GM19025 (cell line): ENCODE measurements around the gene DBN1.
"Not testable (repeated sequence)": the region's sequence is repeated elsewhere in the genome, so short reads cannot be mapped to it uniquely, and the experiment has no call there.

Source experiments
- ATAC-seq: cut with Tn5 transposase; IDR thresholded peaks from one replicate; pipeline ENCODE4 v1.9.1; 2021; ENCODE audit warnings: mild to moderate bottlenecking, low read depth, moderate library complexity; ENCODE audit not compliant: unreplicated experiment

Gene DBN1

GRCh38 chr5:177432143-177432838, 41.1 kb downstream of the DBN1 start:
- no peak for ATAC-seq

DNA sequence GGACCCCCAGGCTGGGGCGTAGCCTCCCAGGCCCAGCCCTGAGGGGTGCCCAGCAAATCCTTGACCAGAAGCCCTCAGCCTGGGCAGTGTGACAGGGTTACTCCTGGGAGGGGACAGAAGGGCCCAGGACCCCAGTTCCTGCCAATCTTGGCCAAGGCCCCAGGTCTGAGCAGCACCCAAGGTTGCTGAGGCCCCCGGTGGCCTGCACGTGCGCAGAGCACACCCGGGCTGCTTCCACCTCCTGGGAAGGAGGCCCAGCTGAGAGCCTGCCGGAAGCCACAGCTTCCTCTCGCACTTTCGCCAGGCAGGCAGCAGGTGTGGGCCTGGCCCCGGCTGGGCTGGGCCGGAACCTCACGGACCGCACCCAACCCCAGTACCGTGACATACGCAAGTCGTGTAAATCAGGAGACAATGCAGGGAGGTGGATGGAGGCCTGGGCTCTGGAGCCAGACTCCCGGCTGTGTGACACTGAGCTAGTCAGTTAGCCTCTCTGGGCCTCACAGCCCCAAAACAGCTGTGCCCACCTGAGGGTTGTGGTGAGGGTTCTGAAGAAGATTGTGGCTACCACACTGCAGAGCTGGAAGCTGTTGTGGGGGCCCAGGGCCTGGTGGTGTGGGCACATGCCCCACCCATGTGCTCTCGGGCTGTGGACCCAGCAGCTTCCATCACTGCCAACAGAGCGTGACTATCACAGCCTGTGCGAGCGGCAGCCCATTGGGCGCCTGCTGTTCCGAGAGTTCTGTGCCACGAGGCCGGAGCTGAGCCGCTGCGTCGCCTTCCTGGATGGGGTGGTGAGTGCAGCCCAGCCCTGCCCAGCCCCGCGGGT, 41.9 kb downstream of the DBN1 start:
- ATAC-seq: peak; percentile 47

DNA sequence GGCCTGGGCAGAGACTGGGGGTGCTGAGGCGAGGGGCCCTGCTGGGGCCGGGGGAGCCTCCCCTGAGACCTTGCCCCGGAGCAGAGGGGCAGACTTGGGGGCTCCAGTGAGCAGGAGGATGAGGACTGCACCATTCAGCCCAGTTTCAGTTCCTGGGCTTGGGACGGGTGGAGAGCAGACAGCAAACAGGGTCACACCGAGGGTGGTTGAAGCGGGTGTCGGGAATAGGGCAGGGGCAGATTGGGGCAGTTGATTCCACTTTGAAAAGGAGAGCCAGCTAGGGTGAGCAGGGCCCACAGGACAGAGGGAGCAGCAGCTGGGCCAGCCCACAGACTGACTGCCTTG, 42.5 kb downstream of the DBN1 start:
- ATAC-seq: no peak

DNA sequence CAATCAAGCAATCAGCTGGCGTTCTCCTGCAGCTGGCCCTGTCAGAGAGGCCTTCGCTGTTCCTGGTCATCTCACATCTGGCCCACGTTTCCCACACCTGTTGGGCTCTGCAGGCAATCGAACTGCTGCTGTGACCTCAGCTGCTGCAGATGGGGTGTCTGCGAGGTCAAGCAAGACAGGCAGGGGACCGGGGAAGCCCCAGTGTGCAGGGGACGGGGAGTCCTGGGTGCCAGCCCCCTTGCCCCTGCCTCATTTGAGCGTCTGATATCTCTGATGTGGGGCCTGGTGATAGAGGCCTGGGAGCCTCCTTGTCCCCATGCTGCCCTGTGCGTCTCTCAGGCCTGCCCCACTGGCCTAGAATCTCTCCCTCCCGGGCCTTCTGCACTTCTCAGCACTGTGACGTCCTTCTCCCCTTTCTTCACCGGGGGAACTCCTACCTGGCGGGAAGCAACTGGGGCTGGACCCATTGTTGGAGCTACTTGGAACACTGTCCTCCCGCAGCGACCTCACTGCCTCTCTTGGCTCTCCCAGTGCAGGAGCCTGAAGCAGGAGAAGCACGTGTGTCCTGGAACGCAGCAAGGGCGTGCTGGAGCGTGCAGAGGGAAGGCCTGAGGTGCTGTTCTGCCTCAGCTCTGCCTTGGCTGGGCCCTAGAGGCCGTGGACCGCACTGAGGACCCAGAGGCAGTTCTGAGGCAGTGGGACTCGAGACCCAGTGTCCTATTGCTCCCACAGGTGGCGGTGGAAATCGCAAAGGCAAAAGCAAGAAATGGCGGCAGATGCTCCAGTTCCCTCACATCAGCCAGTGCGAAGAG, 43.1 kb downstream of the DBN1 start:
- ATAC-seq: no peak

- ATAC-seq: no peak
Measured at GRCh38 chr5:177429248-177430040, 44.0 kb downstream of the DBN1 start.

GRCh38 chr5:177428574-177429217, 44.7 kb downstream of the DBN1 start:
- ATAC-seq: no peak

- ATAC-seq: no peak
Measured at GRCh38 chr5:177427919-177428573, 45.4 kb downstream of the DBN1 start.

DNA sequence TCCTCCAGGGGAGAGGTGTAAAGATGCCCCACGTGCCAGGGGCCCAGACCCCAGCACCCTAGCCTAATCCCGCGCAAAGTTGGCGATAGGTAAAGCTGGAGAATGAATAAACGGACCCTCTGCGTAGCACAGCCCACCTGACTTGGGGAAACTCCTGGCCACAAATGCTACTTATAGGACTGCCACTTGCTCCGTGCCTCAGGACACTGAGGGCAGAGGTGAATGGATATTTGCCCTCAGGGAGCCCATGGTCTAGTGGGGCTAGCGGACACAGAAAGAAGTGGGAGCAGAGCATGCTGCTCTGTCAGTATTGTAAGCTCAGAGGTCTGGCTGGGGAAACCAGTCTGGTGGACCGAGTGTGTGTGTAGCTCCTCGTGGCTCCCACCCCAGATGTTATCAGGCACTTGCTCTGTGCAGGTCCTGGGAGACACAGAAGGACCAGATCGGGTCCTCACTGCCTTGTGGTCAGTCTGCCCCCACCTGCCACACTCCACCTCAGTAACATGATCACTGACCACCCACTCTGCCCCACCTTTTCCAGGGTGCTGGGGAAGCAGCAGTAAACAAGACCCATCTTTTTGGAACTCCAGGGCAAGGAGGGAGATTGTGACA, 46.1 kb downstream of the DBN1 start:
- no peak for ATAC-seq

DNA sequence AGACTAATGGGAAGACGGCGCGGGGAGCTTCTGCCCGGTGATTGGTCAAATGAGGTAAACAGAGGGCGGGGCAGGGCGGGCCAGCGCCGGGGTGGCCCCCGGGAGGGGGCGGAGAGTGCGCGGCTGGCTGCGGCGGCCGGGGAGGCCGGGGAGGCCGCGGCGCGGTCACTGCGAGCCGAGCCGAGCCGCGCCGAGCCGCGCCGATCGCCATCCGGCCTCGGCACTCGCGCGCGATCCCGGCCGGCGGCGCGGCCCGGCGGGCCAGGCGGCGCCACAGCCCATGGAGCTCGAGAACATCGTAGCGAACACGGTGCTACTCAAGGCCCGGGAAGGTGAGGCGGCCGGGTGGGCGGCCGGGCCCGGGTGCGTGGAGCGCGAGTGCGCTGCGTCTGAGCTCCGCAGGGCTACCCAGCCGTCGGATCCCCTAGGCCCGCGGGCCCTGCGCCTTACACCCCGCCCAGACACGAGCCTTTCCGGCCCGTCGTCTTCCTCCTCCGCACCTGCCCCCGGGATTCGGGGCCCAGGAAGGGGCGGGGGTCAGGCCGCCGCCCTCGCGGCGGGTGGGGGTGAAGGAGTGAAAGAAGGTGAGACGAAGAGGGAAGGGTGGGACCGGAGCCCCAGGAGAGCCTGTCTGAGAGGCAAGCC, 46.7 kb downstream of the DBN1 start, which contains the start of gene GRK6:
Gene GRK6 (plus strand): TSS at position 111 of the 645 bp plus-strand sequence. CDS start 170 bp downstream, at position 281.
- ATAC-seq: peak; percentile 2

- peak; percentile 75 for ATAC-seq
Measured at GRCh38 chr5:177425801-177426565, 47.5 kb downstream of the DBN1 start.

GRCh38 chr5:177425196-177425800, 48.1 kb downstream of the DBN1 start:
- ATAC-seq: no peak

GRCh38 chr5:177423671-177424070, 49.8 kb downstream of the DBN1 start:
- ATAC-seq: no peak

- ATAC-seq: no peak
Measured at GRCh38 chr5:177421062-177421798, 52.2 kb downstream of the DBN1 start.

DNA sequence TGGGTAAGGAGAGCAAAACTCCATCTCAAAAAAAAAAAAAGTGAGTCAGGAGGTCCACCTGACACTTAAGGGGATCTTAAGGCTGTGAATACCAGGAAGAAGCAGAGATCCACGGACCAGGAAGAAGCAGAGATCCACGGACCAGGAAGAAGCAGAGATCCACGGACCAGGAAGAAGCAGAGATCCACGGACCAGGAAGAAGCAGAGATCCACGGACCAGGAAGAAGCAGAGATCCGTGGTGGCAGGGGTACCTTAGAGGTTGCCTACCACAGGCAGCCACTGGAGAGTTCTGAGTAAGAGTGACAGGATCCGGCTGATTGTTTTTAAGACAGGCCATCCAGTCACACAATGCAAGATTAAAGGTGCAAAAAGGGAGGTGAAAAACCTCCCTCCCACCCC, 53.0 kb downstream of the DBN1 start:
- not testable (repeated sequence) for ATAC-seq

DNA sequence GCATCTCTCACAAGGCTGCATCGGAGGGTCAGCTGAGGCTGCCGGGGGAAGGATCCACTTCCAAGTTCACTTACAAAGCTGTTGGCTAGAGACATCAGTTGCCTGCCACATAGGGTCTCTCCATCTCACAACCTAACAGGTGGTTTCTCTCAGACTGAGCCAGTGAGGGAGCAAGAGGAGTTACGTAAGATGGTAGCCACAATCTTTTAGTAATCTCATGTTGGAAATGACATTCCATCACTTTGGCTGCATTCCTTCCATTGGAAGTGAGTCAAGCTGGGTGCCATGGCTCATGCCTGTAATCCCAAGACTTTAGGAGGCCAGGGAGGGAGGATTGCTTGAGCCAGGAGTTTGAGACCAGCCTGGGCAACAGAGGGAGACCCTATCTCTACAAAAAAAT, 54.4 kb downstream of the DBN1 start:
- no peak for ATAC-seq

DNA sequence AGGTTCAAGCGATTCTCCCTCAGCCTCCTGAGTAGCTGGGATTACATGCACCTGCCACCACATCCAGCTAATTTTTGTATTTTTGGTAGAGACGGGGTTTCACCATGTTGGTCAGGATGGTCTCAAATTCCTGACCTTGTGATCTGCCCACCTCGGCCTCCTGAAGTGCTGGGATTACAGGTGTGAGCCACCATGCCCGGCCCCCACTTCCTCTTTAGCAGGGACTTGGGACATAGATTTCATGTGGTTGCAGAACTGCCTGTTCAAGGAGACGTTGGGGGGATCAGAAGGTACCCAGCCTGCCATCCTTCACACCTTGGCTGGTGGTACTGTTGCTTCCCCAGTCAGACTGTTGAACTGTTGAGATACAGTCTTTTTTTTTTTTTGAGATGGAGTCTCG, 56.4 kb downstream of the DBN1 start:
- not testable (repeated sequence) for ATAC-seq

- ATAC-seq: no peak
Measured at GRCh38 chr5:177414481-177414880, 59.0 kb downstream of the DBN1 start.
